Gastrocnemius medialis (tissue), 4 donors: ENCODE measurements around the gene CLDN22.

Source experiments
- POLR2A ChIP-seq, 2 donors: fragments of 450-650 bp; IDR thresholded peaks; one replicate each; pipeline ENCODE4 v1.6.1; 2017; ENCODE audit warnings: antibody characterized with exemption in 2 of 2, mild to moderate bottlenecking in 2 of 2, moderate library complexity in 2 of 2
- TF ChIP-seq, protein P1 (sequence below), 5 experiments: fragments of 450-650 bp in 3 of 5; fragments of 200-600 bp in 2 of 5; sonication (generic) in 2 of 5; IDR thresholded peaks in 4 of 5; conservative IDR thresholded peaks in 1 of 5; 1 replicate in 4 of 5; 2 replicates in 1 of 5; pipeline ENCODE4 v1.5.1; 2016 to 2019; ENCODE audit warnings: antibody characterized with exemption in 5 of 5, mild to moderate bottlenecking in 3 of 5, moderate library complexity in 3 of 5

DNA sequence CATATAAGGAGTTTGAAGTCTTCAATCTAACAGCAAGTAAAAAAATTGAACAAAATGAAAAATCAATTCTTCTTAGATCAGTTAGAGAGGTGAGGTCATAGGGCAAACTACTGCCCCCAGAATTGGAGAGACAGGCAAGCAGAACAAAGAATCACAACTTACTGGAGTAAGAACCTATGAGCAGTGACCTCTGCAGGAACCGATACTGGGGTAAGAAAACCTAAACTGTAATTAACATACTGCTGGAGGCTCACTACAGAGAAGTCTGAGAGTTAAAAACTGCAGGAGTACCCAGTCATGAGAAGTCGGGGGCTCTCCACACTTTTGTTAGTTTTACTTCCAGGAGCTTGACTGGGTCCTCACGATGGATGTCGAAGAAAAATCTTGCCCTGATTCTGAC is 16.0 kb downstream of the CLDN22 start:
- no peak for TF ChIP-seq POLR2A (IDR thresholded peaks at IDR 0.05)
- TF ChIP-seq, protein P1, sequence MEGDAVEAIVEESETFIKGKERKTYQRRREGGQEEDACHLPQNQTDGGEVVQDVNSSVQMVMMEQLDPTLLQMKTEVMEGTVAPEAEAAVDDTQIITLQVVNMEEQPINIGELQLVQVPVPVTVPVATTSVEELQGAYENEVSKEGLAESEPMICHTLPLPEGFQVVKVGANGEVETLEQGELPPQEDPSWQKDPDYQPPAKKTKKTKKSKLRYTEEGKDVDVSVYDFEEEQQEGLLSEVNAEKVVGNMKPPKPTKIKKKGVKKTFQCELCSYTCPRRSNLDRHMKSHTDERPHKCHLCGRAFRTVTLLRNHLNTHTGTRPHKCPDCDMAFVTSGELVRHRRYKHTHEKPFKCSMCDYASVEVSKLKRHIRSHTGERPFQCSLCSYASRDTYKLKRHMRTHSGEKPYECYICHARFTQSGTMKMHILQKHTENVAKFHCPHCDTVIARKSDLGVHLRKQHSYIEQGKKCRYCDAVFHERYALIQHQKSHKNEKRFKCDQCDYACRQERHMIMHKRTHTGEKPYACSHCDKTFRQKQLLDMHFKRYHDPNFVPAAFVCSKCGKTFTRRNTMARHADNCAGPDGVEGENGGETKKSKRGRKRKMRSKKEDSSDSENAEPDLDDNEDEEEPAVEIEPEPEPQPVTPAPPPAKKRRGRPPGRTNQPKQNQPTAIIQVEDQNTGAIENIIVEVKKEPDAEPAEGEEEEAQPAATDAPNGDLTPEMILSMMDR (IDR thresholded peaks at IDR 0.05 in 4 of 5, conservative IDR thresholded peaks at IDR 0.05 in 1 of 5), result no peak
